UCSD-AML1 (cell line): ENCODE data around the gene NTHL1.

Source experiments
- DNase-seq: peaks from one replicate; lab custom pipeline; 2025; ENCODE audit not compliant: unreplicated experiment; lab: John Stamatoyannopoulos, UW

Gene NTHL1

DNA sequence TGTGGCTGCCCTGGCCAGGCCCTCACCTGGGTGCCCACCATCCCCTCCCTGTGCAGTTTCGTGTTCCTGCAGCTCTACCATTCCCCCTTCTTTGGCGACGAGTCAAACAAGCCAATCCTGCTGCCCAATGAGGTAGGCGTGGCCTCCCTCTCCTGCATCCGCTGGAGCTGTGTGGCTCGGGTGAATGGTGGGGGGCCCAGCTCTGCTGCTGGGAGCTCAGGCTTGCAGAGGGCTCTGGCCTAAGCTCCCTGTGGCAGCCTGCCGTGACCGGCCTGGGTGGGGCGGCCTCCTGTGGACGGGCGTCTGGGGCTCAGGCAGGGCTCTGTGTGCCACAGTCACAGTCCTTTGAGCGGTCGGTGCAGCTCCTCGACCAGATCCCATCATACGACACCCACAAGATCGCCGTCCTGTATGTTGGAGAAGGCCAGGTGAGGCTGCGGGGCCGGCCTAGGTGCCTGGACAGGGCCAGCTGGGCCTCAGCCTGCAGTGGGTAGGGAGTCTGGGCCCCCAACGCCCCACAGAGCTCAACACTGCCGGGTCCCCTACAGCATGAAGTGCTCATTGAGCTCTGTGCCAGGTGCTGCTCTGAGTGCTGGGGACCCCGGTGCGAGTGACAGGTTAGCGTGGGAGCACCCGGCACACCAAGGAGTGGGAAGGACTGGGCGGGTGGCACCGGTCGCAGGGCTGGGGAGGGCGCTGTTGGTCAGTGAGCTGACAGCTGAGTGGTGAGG, 37.4 kb upstream of the NTHL1 start:
- no peak for DNase-seq

GRCh38 chr16:2083876-2084780, 36.5 kb upstream of the NTHL1 start:
- DNase-seq: no peak

DNA sequence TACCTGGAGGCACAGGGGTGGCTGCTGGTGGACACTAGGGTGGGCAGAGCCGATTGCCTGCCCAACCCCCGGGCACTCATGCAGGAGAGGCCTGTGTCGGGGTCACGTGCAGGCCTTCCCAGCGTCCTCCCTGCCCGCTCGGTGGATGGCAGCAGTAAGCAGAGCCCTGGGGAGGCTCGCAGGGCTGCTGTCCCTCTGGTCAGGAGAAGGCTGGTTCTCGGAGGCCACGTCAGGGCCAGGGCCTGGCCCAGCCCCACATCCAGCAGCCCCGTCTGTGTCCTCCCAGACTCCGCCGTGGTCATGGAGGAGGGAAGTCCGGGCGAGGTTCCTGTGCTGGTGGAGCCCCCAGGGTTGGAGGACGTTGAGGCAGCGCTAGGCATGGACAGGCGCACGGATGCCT, 35.8 kb upstream of the NTHL1 start:
- no peak for DNase-seq

DNA sequence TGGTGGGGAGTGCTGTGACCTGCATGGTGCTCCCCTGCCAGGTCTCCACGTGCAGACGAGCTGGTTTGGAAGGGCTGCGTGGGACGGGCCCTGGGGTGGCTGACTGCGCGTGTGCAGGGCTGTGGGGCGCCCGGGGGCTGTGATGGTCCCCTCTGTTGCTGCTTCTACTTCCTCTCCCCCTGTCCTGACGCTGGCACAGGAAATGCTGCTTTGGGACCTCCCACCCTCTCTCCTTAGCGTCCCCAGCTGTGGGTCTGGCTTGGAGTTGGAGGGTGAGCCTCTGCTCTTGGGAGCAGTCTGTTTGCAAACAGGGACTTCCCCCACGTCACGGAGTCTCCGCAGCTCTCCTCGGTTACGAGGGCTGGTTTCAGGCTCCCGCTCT, 35.3 kb upstream of the NTHL1 start:
- no peak for DNase-seq

DNA sequence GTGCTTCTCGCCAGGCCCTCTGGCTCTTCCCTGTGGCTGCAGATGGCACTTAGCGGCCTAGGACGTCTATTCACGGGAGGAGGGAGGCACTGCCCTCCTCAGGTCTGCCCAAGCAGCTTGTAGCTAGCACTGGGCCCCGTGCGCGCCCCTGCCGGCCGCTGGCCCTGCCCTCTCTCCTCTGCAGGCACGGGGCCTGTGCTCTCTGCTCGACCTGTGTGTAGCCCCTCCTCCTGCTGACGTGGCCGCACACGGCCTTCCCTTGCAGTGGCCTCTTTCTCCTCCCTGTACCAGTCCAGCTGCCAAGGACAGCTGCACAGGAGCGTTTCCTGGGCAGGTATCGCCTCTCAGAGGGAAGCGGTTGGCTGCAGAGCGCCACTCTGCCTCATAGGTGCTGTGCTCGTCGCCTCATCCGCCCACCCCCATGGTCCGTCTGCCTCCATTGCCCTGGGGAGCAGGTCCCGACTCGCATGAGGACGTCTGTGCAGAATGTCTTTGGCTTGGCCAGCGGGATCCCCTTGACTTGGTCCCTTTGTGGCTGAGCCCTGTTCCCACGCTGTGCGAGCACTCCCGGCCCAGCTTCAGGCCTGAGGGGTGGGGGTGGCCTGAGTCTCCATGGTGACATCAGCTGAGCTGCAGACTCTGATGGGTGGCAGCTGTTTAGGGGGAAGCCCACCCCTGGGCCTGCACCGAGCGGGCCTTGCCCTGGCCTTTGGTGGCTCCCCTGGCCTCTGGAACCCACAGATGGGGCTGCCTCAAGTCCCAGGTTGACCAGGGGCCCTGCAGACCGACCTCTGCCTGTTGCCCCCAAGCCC, 34.7 kb upstream of the NTHL1 start:
- no peak for DNase-seq

DNA sequence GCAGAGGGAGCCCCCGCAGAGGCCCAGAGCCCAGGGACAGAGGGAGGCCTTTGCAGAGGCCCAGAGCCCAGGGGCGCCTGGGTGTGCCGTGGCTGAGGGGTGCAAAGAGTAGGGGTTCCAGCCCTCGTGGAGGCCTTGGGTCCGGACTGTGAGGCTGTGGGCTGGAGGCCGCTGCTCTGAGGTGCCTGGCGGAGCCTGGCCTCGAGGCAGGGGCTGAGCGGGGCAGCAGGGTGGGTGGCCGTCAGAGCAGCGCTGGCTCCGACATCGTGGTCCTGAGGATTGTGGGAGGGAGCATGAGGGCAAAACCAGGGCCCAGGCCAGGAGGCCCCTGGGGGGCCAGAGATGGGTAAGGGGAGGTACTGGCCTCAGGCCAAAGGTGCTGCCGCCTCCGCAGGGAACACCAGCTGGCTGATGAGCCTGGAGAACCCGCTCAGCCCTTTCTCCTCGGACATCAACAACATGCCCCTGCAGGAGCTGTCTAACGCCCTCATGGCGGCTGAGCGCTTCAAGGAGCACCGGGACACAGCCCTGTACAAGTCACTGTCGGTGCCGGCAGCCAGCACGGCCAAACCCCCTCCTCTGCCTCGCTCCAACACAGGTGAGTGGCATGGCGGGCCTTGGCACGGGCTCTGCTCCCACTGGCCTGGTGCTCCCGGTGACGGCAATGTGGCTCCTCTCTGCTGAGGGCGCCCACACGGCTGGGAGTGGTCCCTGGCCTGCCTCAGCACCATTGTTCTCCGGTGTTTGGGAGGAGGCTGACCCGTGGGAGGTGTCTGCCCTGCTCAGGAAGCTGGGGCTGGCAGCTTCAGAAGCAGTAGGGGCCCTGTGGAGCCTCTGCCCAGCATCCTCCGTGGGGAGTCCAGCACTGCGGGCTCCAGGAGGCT, 33.8 kb upstream of the NTHL1 start:
- DNase-seq: no peak

GRCh38 chr16:2079991-2080390, 32.4 kb upstream of the NTHL1 start:
- DNase-seq: no peak

DNA sequence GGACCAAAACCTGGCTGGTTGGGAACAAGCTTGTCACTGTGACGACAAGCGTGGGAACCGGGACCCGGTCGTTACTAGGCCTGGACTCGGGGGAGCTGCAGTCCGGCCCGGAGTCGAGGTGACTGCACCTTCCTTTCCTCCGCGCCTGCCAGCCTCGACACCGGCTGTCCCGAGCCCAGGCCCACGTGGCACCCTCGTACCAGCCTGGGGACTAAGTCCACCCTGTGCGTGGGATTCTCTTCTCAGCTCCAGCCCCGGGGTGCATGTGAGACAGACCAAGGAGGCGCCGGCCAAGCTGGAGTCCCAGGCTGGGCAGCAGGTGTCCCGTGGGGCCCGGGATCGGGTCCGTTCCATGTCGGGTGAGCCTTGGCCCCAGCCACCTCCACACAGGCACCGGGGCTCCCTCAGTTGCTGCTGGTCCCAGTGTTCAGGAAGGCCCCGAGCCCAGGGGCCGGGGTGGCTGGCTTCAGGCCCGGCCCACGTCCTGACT, 31.7 kb upstream of the NTHL1 start:
- no peak for DNase-seq

DNA sequence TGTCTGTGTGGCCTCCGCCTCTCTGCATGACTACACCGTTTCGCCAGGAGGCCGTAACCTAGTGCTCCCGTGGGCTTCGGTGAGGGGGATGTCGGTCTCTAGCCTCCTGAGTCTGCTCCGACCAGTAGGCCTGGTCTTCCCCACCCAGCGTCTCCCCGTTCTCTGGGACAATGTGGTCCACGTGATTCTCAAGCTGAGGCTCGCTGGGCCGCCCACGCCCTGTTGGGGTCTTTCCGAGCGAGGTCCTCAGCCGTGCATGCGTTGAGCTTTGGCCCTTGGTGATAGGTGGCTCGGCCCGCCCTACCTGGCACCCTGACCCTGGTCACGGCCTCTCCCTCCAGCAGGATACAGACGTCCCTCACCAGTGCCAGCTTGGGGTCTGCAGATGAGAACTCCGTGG, 31.1 kb upstream of the NTHL1 start:
- no peak for DNase-seq

- no peak for DNase-seq
These were observed 30.5 kb upstream of the NTHL1 start for GRCh38 chr16:2078096-2078495.

GRCh38 chr16:2077696-2078095, 30.1 kb upstream of the NTHL1 start:
- no peak for DNase-seq

GRCh38 chr16:2077016-2077415, 29.4 kb upstream of the NTHL1 start:
- no peak for DNase-seq

GRCh38 chr16:2076072-2076865, 28.6 kb upstream of the NTHL1 start:
- DNase-seq: no peak

DNA sequence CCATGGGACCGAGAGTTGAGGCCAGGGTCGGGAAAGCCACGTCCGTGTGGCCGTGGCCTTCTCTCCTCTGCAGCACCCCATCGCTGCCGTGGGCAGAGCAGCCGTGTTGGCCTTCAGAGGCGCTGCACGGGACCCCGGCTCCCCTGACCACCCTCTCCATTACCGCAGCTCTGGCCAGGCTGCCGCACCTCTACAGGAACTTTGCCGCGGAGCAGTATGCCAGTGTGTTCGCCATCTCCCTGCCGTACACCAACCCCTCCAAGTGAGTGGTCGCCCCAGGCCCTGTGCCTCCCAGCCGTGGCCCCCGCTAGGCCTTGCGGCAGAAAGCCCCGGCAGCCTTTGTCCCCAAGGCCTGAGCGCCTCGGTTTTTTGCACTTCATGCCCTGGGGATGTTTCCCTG, 28.0 kb upstream of the NTHL1 start:
- DNase-seq: no peak

- DNase-seq: no peak
These were observed 26.4 kb upstream of the NTHL1 start for GRCh38 chr16:2074071-2074470.

DNA sequence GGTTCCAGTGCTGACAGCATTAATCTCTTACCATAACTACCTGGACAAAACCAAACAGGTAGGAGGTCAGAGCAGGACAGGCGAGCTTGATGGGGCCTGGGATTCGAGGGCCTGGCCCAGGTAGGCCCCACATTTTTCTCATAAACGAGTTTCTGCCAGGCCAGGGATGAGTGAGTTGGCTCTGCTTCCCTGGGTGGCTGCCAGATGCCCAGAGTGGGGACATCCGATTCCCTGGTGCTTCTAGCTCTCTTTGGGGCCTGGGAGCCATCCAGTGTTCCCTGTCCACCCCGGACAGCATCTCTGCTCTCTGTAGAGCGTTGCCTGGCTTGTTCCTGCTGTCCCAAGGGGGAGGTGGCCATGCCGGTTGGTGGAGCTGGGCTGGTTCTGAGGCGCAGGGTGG, 25.3 kb upstream of the NTHL1 start:
- no peak for DNase-seq

DNA sequence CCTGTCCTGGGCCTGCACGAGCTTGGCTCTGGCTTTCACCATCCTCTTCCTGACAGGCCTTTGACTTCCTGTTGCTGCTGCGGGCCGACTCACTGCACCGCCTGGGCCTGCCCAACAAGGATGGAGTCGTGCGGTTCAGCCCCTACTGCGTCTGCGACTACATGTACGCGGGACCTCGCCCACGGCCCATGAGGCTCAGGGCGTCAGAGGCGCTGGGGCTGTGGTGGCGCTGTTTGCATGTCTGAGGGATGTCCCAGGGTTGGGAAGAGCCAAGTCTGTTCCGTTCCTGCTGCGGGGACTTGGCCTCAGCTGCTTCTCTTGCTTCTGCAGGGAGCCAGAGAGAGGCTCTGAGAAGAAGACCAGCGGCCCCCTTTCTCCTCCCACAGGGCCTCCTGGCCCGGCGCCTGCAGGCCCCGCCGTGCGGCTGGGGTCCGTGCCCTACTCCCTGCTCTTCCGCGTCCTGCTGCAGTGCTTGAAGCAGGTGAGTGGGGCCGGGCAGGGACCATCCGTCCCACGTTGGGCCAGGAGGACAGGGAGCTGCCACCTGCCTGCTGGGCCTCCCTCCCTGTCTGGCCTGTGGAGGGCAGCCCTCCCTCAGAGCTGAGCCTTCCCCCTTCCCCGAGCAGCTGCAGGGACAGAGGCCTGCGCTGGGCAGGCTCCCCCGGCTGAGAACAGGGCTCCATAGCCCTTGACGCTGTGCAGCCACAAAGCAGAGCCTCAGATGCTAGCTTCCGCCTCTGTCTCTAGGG, 24.0 kb upstream of the NTHL1 start:
- DNase-seq: no peak

GRCh38 chr16:2070576-2071453, 23.2 kb upstream of the NTHL1 start:
- DNase-seq: no peak
